Measurements from ENCODE around the gene LSM12. TPM values are rescaled to one million over a fixed set of nuclear protein-coding genes. Genes with fewer than 3 reads are reported as not detected.
A peak's percentile ranks its signal among the peaks of the same experiment; 100 is the strongest.

The LSM12 gene
- polyA plus RNA-seq, 1 of the 3 experiments (the other 2 are of a cell fraction), result 26.6 TPM

GRCh38 chr17:44000871-44001460 lies 65.5 kb downstream of the LSM12 start:
- H3K4me2 ChIP-seq, result no peak overlapping the region
- H3K27ac ChIP-seq (ENCODE audit: low read depth in 2 of 2, low read length in 1 of 2), result no peak overlapping the region
- H2AFZ ChIP-seq (ENCODE audit: low read depth), result no peak overlapping the region
- no peaks in the 10 kb centered on the region for H3K9me3 ChIP-seq
- no peak overlapping the region for H3K4me3 ChIP-seq (ENCODE audit: low read depth in 2 of 2, low read length in 1 of 2)
- no peaks in the 10 kb centered on the region for H3K36me3 ChIP-seq (replicated peaks in 1 of 2; ENCODE audit: control insufficient read depth in 1 of 2, insufficient read depth in 2 of 2, low read length in 1 of 2)
- no peaks in the 10 kb centered on the region for H3K27me3 ChIP-seq (ENCODE audit: insufficient read depth)
- ChIA-PET CTCF (interaction anchor here (0.6 to 31.1 kb wide), 4 partner anchors 11 to 154 kb away, joined by 3 to 638 read pairs (median 4); partner anchors contain the start of genes CD300LG and PPY), POLR2A (no interaction called here)
- no peak overlapping the region for H3K9ac ChIP-seq
- WGBS (ENCODE audit: low lambda C conversion rate), result 79% methylated on average over 6 of the region's 6 CpGs
- H3F3A ChIP-seq (replicated peaks; ENCODE audit: insufficient read depth), result peaks cover 13% of the 10 kb centered on the region
- TF ChIP-seq RFX5 (IDR thresholded peaks at IDR 0.05; ENCODE audit: low read length) (no peak), POLR2AphosphoS5 (IDR thresholded peaks at IDR 0.05; ENCODE audit: low read depth, low read length) (no peak), EZH2phosphoT487 (IDR thresholded peaks at IDR 0.05; ENCODE audit: borderline replicate concordance, low read depth) (no peak), EP300 (IDR thresholded peaks at IDR 0.05; ENCODE audit: borderline replicate concordance in 1 of 2, low read depth in 1 of 2, low read length in 1 of 2) (no peak), PBX3 (IDR thresholded peaks at IDR 0.05) (no peak), GATA2 (CRISPR knock-in tag; IDR thresholded peaks at IDR 0.05) (no peak), TCF12 (IDR thresholded peaks at IDR 0.05) (no peak), JUND (IDR thresholded peaks at IDR 0.05) (no peak), SIN3A (IDR thresholded peaks at IDR 0.05; ENCODE audit: borderline replicate concordance, low read depth, low read length) (no peak), FOXM1 (IDR thresholded peaks at IDR 0.05; ENCODE audit: low read depth) (no peak), FOXJ3 (CRISPR knock-in tag; IDR thresholded peaks at IDR 0.05) (no peak), MXI1 (IDR thresholded peaks at IDR 0.05; ENCODE audit: low read depth, low read length) (no peak)
- peaks cover 5 to 19% of the 10 kb centered on the region in 2 experiments; a peak in 3 of 4 replicates for H3K4me1 ChIP-seq (ENCODE audit: control insufficient read depth in 1 of 2, insufficient read depth in 2 of 2, low read depth in 1 of 2, low read length in 1 of 2)
- H4K20me1 ChIP-seq (ENCODE audit: insufficient read depth), result no peaks in the 10 kb centered on the region
- no peak for DNase-seq
- no peaks in the 10 kb centered on the region for H3K9me2 ChIP-seq
- H3K79me2 ChIP-seq (ENCODE audit: insufficient read depth), result no peaks in the 10 kb centered on the region

GRCh38 chr17:44000141-44000860 lies 66.2 kb downstream of the LSM12 start:
- no peak overlapping the region for H3K9ac ChIP-seq
- DNase-seq, result peak; percentile 34
- POLR2A ChIA-PET, result no interaction called here
- H3F3A ChIP-seq (replicated peaks; ENCODE audit: insufficient read depth), result peaks cover 13% of the 10 kb centered on the region
- H3K4me3 ChIP-seq (ENCODE audit: low read depth in 2 of 2, low read length in 1 of 2), result no peak overlapping the region
- no peak for TF ChIP-seq RXRA (IDR thresholded peaks at IDR 0.05; ENCODE audit: borderline replicate concordance, low read depth)
- no peak for TF ChIP-seq GATA2 (CRISPR knock-in tag; IDR thresholded peaks at IDR 0.05)
- TF ChIP-seq POLR2AphosphoS5 (IDR thresholded peaks at IDR 0.05; ENCODE audit: low read depth, low read length), result no peak
- no peak for TF ChIP-seq CTCF (IDR thresholded peaks at IDR 0.05)
- TF ChIP-seq CHD2 (IDR thresholded peaks at IDR 0.05; ENCODE audit: low read length, partially characterized antibody), result no peak
- no peak for TF ChIP-seq SMC3 (IDR thresholded peaks at IDR 0.05; ENCODE audit: low read depth, low read length)
- TF ChIP-seq ELF1 (IDR thresholded peaks at IDR 0.05), result no peak
- no peak for TF ChIP-seq FOXJ3 (CRISPR knock-in tag; IDR thresholded peaks at IDR 0.05)
- H3K4me1 ChIP-seq (ENCODE audit: control insufficient read depth in 1 of 2, insufficient read depth in 2 of 2, low read depth in 1 of 2, low read length in 1 of 2), result peaks cover 5 to 13% of the 10 kb centered on the region in 2 experiments; a peak in 3 of 4 replicates
- no peaks in the 10 kb centered on the region for H3K27me3 ChIP-seq (ENCODE audit: insufficient read depth)
- H3K27ac ChIP-seq (ENCODE audit: low read depth in 2 of 2, low read length in 1 of 2), result no peak overlapping the region
- H3K4me2 ChIP-seq, result no peak overlapping the region
- CTCF ChIA-PET, result interaction anchor here (0.7 to 31.1 kb wide), 6 partner anchors 11 to 119 kb away, joined by 3 to 638 read pairs (median 4); partner anchors contain the start of gene PPY
- no peaks in the 10 kb centered on the region for H3K9me2 ChIP-seq
- no peak overlapping the region for H2AFZ ChIP-seq (ENCODE audit: low read depth)
- H3K9me3 ChIP-seq, result no peaks in the 10 kb centered on the region
- no peaks in the 10 kb centered on the region for H4K20me1 ChIP-seq (ENCODE audit: insufficient read depth)
- H3K79me2 ChIP-seq (ENCODE audit: insufficient read depth), result no peaks in the 10 kb centered on the region
- H3K36me3 ChIP-seq (replicated peaks in 1 of 2; ENCODE audit: control insufficient read depth in 1 of 2, insufficient read depth in 2 of 2, low read length in 1 of 2), result no peaks in the 10 kb centered on the region
- WGBS (ENCODE audit: low lambda C conversion rate), result 91% methylated on average over 12 of the region's 12 CpGs
